ENCODE measurements around the gene ELAVL1.

Gene ELAVL1

GRCh38 chr19:7993560-7993959 is 11.9 kb downstream of the ELAVL1 start:
- Histone ChIP-seq H3K36me3 (ENCODE audit: control insufficient read depth, insufficient read depth, low read length) (peaks cover 18% of the 10 kb centered on the region), H3K4me3 (ENCODE audit: low read length) (no peak overlapping the region), H3K4me1 (ENCODE audit: control insufficient read depth, insufficient read depth, low read length) (no peaks in the 10 kb centered on the region), H3K27me3 (ENCODE audit: control insufficient read depth, insufficient read depth, low read length) (no peaks in the 10 kb centered on the region), H3K9ac (ENCODE audit: low read length) (no peak overlapping the region), H3K27ac (ENCODE audit: low read depth, low read length) (no peak overlapping the region)

- H3K9ac ChIP-seq (ENCODE audit: low read length) = no peak overlapping the region
- H3K4me3 ChIP-seq (ENCODE audit: low read length) = no peak overlapping the region
- H3K27ac ChIP-seq (ENCODE audit: low read depth, low read length) = no peak overlapping the region
- H3K4me1 ChIP-seq (ENCODE audit: control insufficient read depth, insufficient read depth, low read length) = no peaks in the 10 kb centered on the region
- no peaks in the 10 kb centered on the region for H3K27me3 ChIP-seq (ENCODE audit: control insufficient read depth, insufficient read depth, low read length)
- peaks cover 26% of the 10 kb centered on the region for H3K36me3 ChIP-seq (ENCODE audit: control insufficient read depth, insufficient read depth, low read length)
These were observed 12.9 kb downstream of the ELAVL1 start for GRCh38 chr19:7992575-7992974.

- Histone ChIP-seq H3K9ac (ENCODE audit: low read length) (no peak overlapping the region), H3K4me3 (ENCODE audit: low read length) (no peak overlapping the region), H3K4me1 (ENCODE audit: control insufficient read depth, insufficient read depth, low read length) (no peaks in the 10 kb centered on the region), H3K36me3 (ENCODE audit: control insufficient read depth, insufficient read depth, low read length) (peaks cover 27% of the 10 kb centered on the region), H3K27ac (ENCODE audit: low read depth, low read length) (no peak overlapping the region), H3K27me3 (ENCODE audit: control insufficient read depth, insufficient read depth, low read length) (no peaks in the 10 kb centered on the region)
These were observed 16.3 kb downstream of the ELAVL1 start for GRCh38 chr19:7989071-7989575.

GRCh38 chr19:7988307-7988706 is 17.1 kb downstream of the ELAVL1 start:
- Histone ChIP-seq H3K36me3 (ENCODE audit: control insufficient read depth, insufficient read depth, low read length) (peaks cover 27% of the 10 kb centered on the region), H3K9ac (ENCODE audit: low read length) (no peak overlapping the region), H3K27ac (ENCODE audit: low read depth, low read length) (no peak overlapping the region)

GRCh38 chr19:7987114-7987768 is 18.2 kb downstream of the ELAVL1 start:
- Histone ChIP-seq H3K36me3 (ENCODE audit: control insufficient read depth, insufficient read depth, low read length) (peaks cover 27% of the 10 kb centered on the region), H3K9ac (ENCODE audit: low read length) (no peak overlapping the region), H3K4me1 (ENCODE audit: control insufficient read depth, insufficient read depth, low read length) (no peaks in the 10 kb centered on the region), H3K4me3 (ENCODE audit: low read length) (no peak overlapping the region), H3K27ac (ENCODE audit: low read depth, low read length) (no peak overlapping the region), H3K27me3 (ENCODE audit: control insufficient read depth, insufficient read depth, low read length) (no peaks in the 10 kb centered on the region)

More at GRCh38 chr19:7988307-7988706, 17.1 kb downstream of the ELAVL1 start:
- Histone ChIP-seq H3K4me1 (ENCODE audit: control insufficient read depth, insufficient read depth, low read length) (no peaks in the 10 kb centered on the region), H3K4me3 (ENCODE audit: low read length) (no peak overlapping the region), H3K27me3 (ENCODE audit: control insufficient read depth, insufficient read depth, low read length) (no peaks in the 10 kb centered on the region)

- H3K36me3 ChIP-seq (ENCODE audit: control insufficient read depth, insufficient read depth, low read length) = peaks cover 29% of the 10 kb centered on the region
- H3K9ac ChIP-seq (ENCODE audit: low read length) = no peak overlapping the region
- no peak overlapping the region for H3K27ac ChIP-seq (ENCODE audit: low read depth, low read length)
These were observed 18.9 kb downstream of the ELAVL1 start for GRCh38 chr19:7986321-7987113.

GRCh38 chr19:7985481-7985911 is 19.9 kb downstream of the ELAVL1 start:
- H3K4me1 ChIP-seq (ENCODE audit: control insufficient read depth, insufficient read depth, low read length) = no peaks in the 10 kb centered on the region
- no peak overlapping the region for H3K9ac ChIP-seq (ENCODE audit: low read length)
- no peak overlapping the region for H3K27ac ChIP-seq (ENCODE audit: low read depth, low read length)
- H3K27me3 ChIP-seq (ENCODE audit: control insufficient read depth, insufficient read depth, low read length) = no peaks in the 10 kb centered on the region
- no peak overlapping the region for H3K4me3 ChIP-seq (ENCODE audit: low read length)
- peaks cover 26% of the 10 kb centered on the region for H3K36me3 ChIP-seq (ENCODE audit: control insufficient read depth, insufficient read depth, low read length)

More at GRCh38 chr19:7986321-7987113, 18.9 kb downstream of the ELAVL1 start:
- no peak overlapping the region for H3K4me3 ChIP-seq (ENCODE audit: low read length)
- no peaks in the 10 kb centered on the region for H3K27me3 ChIP-seq (ENCODE audit: control insufficient read depth, insufficient read depth, low read length)
- H3K4me1 ChIP-seq (ENCODE audit: control insufficient read depth, insufficient read depth, low read length) = no peaks in the 10 kb centered on the region

GRCh38 chr19:7983995-7984837 is 21.2 kb downstream of the ELAVL1 start:
- no peaks in the 10 kb centered on the region for H3K27me3 ChIP-seq (ENCODE audit: control insufficient read depth, insufficient read depth, low read length)
- H3K36me3 ChIP-seq (ENCODE audit: control insufficient read depth, insufficient read depth, low read length) = peaks cover 33% of the 10 kb centered on the region
- no peak overlapping the region for H3K27ac ChIP-seq (ENCODE audit: low read depth, low read length)
- H3K9ac ChIP-seq (ENCODE audit: low read length) = no peak overlapping the region
- no peak overlapping the region for H3K4me3 ChIP-seq (ENCODE audit: low read length)
- no peaks in the 10 kb centered on the region for H3K4me1 ChIP-seq (ENCODE audit: control insufficient read depth, insufficient read depth, low read length)

GRCh38 chr19:7983286-7983950 is 22.0 kb downstream of the ELAVL1 start:
- H3K27me3 ChIP-seq (ENCODE audit: control insufficient read depth, insufficient read depth, low read length) = no peaks in the 10 kb centered on the region
- no peak overlapping the region for H3K9ac ChIP-seq (ENCODE audit: low read length)
- H3K4me1 ChIP-seq (ENCODE audit: control insufficient read depth, insufficient read depth, low read length) = no peaks in the 10 kb centered on the region
- peaks cover 26% of the 10 kb centered on the region for H3K36me3 ChIP-seq (ENCODE audit: control insufficient read depth, insufficient read depth, low read length)
- H3K27ac ChIP-seq (ENCODE audit: low read depth, low read length) = no peak overlapping the region
- H3K4me3 ChIP-seq (ENCODE audit: low read length) = no peak overlapping the region

- H3K9ac ChIP-seq (ENCODE audit: low read length) = no peak overlapping the region
- no peaks in the 10 kb centered on the region for H3K4me1 ChIP-seq (ENCODE audit: control insufficient read depth, insufficient read depth, low read length)
- H3K4me3 ChIP-seq (ENCODE audit: low read length) = no peak overlapping the region
- H3K36me3 ChIP-seq (ENCODE audit: control insufficient read depth, insufficient read depth, low read length) = peaks cover 22% of the 10 kb centered on the region
- H3K27me3 ChIP-seq (ENCODE audit: control insufficient read depth, insufficient read depth, low read length) = no peaks in the 10 kb centered on the region
- H3K27ac ChIP-seq (ENCODE audit: low read depth, low read length) = no peak overlapping the region
These were observed 22.8 kb downstream of the ELAVL1 start for GRCh38 chr19:7982651-7983099.

- Histone ChIP-seq H3K9ac (ENCODE audit: low read length) (no peak overlapping the region), H3K4me3 (ENCODE audit: low read length) (no peak overlapping the region), H3K36me3 (ENCODE audit: control insufficient read depth, insufficient read depth, low read length) (peaks cover 25% of the 10 kb centered on the region), H3K4me1 (ENCODE audit: control insufficient read depth, insufficient read depth, low read length) (no peaks in the 10 kb centered on the region), H3K27me3 (ENCODE audit: control insufficient read depth, insufficient read depth, low read length) (no peaks in the 10 kb centered on the region), H3K27ac (ENCODE audit: low read depth, low read length) (no peak overlapping the region)
These were observed 23.3 kb downstream of the ELAVL1 start for GRCh38 chr19:7982103-7982502.
